ENCODE measurements around the gene CD2AP. TPM values are rescaled to one million over a fixed set of nuclear protein-coding genes. Genes with fewer than 3 reads are reported as not detected.

The CD2AP gene
- total and polyA plus RNA-seq, 2 donors (not counting 1 experiment from before 2014, with no cell fraction given), result 4.7 to 43.3 TPM

- ChIA-PET CTCF (interaction anchor here (2.1 kb wide), 1 partner anchor 23 kb away, joined by 5 read pairs; no protein-coding TSS in a partner anchor), POLR2A (no interaction called here)
- H3K4me2 ChIP-seq (replicated peaks; ENCODE audit: low read depth, low read length, poor library complexity, severe bottlenecking), result no peak overlapping the region
- Mint-ChIP-seq H3K4me1 (no peaks in the 10 kb centered on the region), H3K9me3 (ENCODE audit: insufficient read depth) (no peaks in the 10 kb centered on the region), H3K27ac (no peak overlapping the region), H3K4me3 (no peak overlapping the region), H3K27me3 (peaks cover 7% of the 10 kb centered on the region)
- H3K79me2 ChIP-seq (ENCODE audit: control insufficient read depth, insufficient read depth, low read length), result no peaks in the 10 kb centered on the region
- H3K27me3 ChIP-seq (replicated peaks in 1 of 4; ENCODE audit: control extremely low read depth in 1 of 4, control insufficient read depth in 3 of 4, insufficient read depth in 4 of 4, low read length in 3 of 4), result no peaks in the 10 kb centered on the region
- no peak for DNase-seq
- intact Hi-C loops (cut with micrococcal nuclease), result no loop called here
- H3K36me3 ChIP-seq (replicated peaks in 1 of 2; ENCODE audit: control extremely low read depth in 1 of 2, control insufficient read depth in 1 of 2, extremely low read depth in 1 of 2, insufficient read depth in 2 of 2, low read length in 1 of 2), result no peaks in the 10 kb centered on the region
- H2AFZ ChIP-seq (ENCODE audit: insufficient read depth, low read depth, low read length, poor library complexity, severe bottlenecking), result no peak overlapping the region
- no peak for TF ChIP-seq CTCF (IDR thresholded peaks at IDR 0.05)
- TF ChIP-seq EZH2 (IDR thresholded peaks at IDR 0.05; ENCODE audit: borderline replicate concordance, insufficient read depth, low read depth, low read length, poor library complexity, severe bottlenecking), result no peak
- ATAC-seq (ENCODE audit: low read depth), result no peak
- H3K4me3 ChIP-seq (ENCODE audit: control extremely low read depth in 1 of 5, extremely low read depth in 1 of 5, insufficient read depth in 1 of 5, low read depth in 2 of 5, low read length in 4 of 5), result no peak overlapping the region
- H4K20me1 ChIP-seq (ENCODE audit: control insufficient read depth, insufficient read depth, low read length, poor library complexity, severe bottlenecking), result no peaks in the 10 kb centered on the region
- peaks cover 0 to 6% of the 10 kb centered on the region in 2 donors for H3K4me1 ChIP-seq (ENCODE audit: control insufficient read depth in 2 of 2, insufficient read depth in 2 of 2, low read length in 2 of 2)
- no peak overlapping the region for H3K27ac ChIP-seq (ENCODE audit: low read length in 2 of 2)
- WGBS (ENCODE audit: insufficient coverage), result 100% methylated on average over 4 of the region's 4 CpGs
- H3K9me3 ChIP-seq (ENCODE audit: control extremely low read depth in 1 of 3, control insufficient read depth in 2 of 3, insufficient read depth in 1 of 3, low read length in 2 of 3), result no peaks in the 10 kb centered on the region
- H3K9ac ChIP-seq (ENCODE audit: low read length), result no peak overlapping the region
These were observed 176.7 kb downstream of the CD2AP start for GRCh38 chr6:47654255-47654654.

- Histone ChIP-seq H3K4me1 (ENCODE audit: control insufficient read depth in 2 of 2, insufficient read depth in 2 of 2, low read length in 2 of 2) (peaks cover 0 to 5% of the 10 kb centered on the region in 2 donors), H3K9ac (ENCODE audit: low read length) (no peak overlapping the region), H3K27ac (ENCODE audit: low read length in 2 of 2) (no peak overlapping the region), H3K9me3 (ENCODE audit: control extremely low read depth in 1 of 3, control insufficient read depth in 2 of 3, insufficient read depth in 1 of 3, low read length in 2 of 3) (no peaks in the 10 kb centered on the region), H3K36me3 (replicated peaks in 1 of 2; ENCODE audit: control extremely low read depth in 1 of 2, control insufficient read depth in 1 of 2, extremely low read depth in 1 of 2, insufficient read depth in 2 of 2, low read length in 1 of 2) (no peaks in the 10 kb centered on the region), H4K20me1 (ENCODE audit: control insufficient read depth, insufficient read depth, low read length, poor library complexity, severe bottlenecking) (no peaks in the 10 kb centered on the region), H3K4me3 (ENCODE audit: control extremely low read depth in 1 of 5, extremely low read depth in 1 of 5, insufficient read depth in 1 of 5, low read depth in 2 of 5, low read length in 4 of 5) (no peak overlapping the region), H3K79me2 (ENCODE audit: control insufficient read depth, insufficient read depth, low read length) (no peaks in the 10 kb centered on the region), H3K27me3 (replicated peaks in 1 of 4; ENCODE audit: control extremely low read depth in 1 of 4, control insufficient read depth in 3 of 4, insufficient read depth in 4 of 4, low read length in 3 of 4) (peaks cover 0 to 6% (median 0%) of the 10 kb centered on the region in 4 experiments), H3K4me2 (replicated peaks; ENCODE audit: low read depth, low read length, poor library complexity, severe bottlenecking) (no peak overlapping the region), H2AFZ (ENCODE audit: insufficient read depth, low read depth, low read length, poor library complexity, severe bottlenecking) (no peak overlapping the region)
- 75% methylated on average over 6 of the region's 7 CpGs for WGBS (ENCODE audit: insufficient coverage)
- ChIA-PET POLR2A (no interaction called here), CTCF (interaction anchor here (2.1 kb wide), 1 partner anchor 25 kb away, joined by 5 read pairs; no protein-coding TSS in a partner anchor)
- H3K9me3 Mint-ChIP-seq (ENCODE audit: insufficient read depth), result no peaks in the 10 kb centered on the region
- ATAC-seq (ENCODE audit: low read depth) (no peak), DNase-seq (no peak)
- TF ChIP-seq CTCF (IDR thresholded peaks at IDR 0.05), result no peak
- no peak for TF ChIP-seq EZH2 (IDR thresholded peaks at IDR 0.05; ENCODE audit: borderline replicate concordance, insufficient read depth, low read depth, low read length, poor library complexity, severe bottlenecking)
- intact Hi-C loops (cut with micrococcal nuclease), result no loop called here
- no peaks in the 10 kb centered on the region for H3K4me1 Mint-ChIP-seq
- no peak overlapping the region for H3K4me3 Mint-ChIP-seq
- peaks cover 12% of the 10 kb centered on the region for H3K27me3 Mint-ChIP-seq
- no peak overlapping the region for H3K27ac Mint-ChIP-seq
These were observed 178.4 kb downstream of the CD2AP start for GRCh38 chr6:47655719-47656595.

All from B cell (primary cell).